Activated CD4-positive, alpha-beta T cell treated with anti-CD3 and anti-CD28 coated beads, Interleukin-2, amount 10 ng/mL, durations not matched to agents 24 days and 14 days (primary cell): ENCODE results near the gene SMPD1. TPM values are rescaled to one million over a fixed set of nuclear protein-coding genes. Genes with fewer than 3 reads are reported as not detected.

ENCODE experiments used
- DNase-seq: peaks from one replicate; pipeline ENCODE4 v3.0.0; 2022
- H3K27ac Mint-ChIP-seq: one replicate; pipeline ENCODE4 v1.8.0; 2022; ENCODE audit warnings: mild to moderate bottlenecking, mixed read lengths
- H3K27me3 Mint-ChIP-seq: one replicate; pipeline ENCODE4 v1.8.0; 2022; ENCODE audit warnings: mixed read lengths
- H3K36me3 Mint-ChIP-seq: one replicate; pipeline ENCODE4 v1.8.0; 2022; ENCODE audit warnings: low read depth, mild to moderate bottlenecking, mixed read lengths
- H3K4me1 Mint-ChIP-seq: one replicate; pipeline ENCODE4 v1.8.0; 2021; ENCODE audit warnings: mixed read lengths
- H3K4me3 Mint-ChIP-seq: one replicate; pipeline ENCODE4 v1.8.0; 2022; ENCODE audit warnings: mild to moderate bottlenecking, moderate library complexity, mixed read lengths
- H3K9me3 Mint-ChIP-seq: one replicate; pipeline ENCODE4 v1.8.0; 2021; ENCODE audit warnings: mixed read lengths
- intact Hi-C: fragments of 100-400 bp; cut with micrococcal nuclease; formaldehyde crosslinking; loops from one replicate; pipeline ENCODE4 v1.15.1; 2023
- total RNA-seq: library from RNA; stranded (reverse); gene quantifications from 2 replicates; pipeline ENCODE4 v1.2.3, GENCODE V29; 2022

The SMPD1 gene
- total RNA-seq, 1 donor from 2014 or later: 10.0 TPM

DNA sequence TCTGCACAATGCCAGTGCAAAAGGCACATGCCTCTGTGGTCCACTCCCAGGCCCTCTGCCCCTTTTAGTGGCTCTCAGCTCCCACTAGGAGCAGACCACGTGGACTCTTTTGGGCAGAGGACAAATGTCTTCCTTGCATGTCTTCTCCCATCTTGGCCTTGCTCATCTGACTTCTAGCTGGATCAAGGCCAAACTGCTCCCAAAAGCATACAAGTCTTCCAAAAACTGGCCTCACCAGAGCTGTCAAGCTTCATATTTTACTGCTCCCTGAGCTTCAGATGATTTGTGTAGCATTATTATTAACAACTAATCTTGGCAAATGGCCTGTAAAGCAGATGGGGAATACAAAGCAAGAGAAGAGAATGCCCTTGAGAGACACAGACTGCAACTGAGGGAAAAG is 6.9 kb downstream of the SMPD1 start:
- Mint-ChIP-seq H3K36me3 (peaks cover 61% of the 10 kb centered on the region), H3K4me3 (no peak overlapping the region), H3K27ac (no peak overlapping the region), H3K4me1 (peaks cover 22% of the 10 kb centered on the region), H3K9me3 (no peaks in the 10 kb centered on the region), H3K27me3 (no peaks in the 10 kb centered on the region)
- intact Hi-C loops: no loop called here
- DNase-seq: peak; percentile 54

DNA sequence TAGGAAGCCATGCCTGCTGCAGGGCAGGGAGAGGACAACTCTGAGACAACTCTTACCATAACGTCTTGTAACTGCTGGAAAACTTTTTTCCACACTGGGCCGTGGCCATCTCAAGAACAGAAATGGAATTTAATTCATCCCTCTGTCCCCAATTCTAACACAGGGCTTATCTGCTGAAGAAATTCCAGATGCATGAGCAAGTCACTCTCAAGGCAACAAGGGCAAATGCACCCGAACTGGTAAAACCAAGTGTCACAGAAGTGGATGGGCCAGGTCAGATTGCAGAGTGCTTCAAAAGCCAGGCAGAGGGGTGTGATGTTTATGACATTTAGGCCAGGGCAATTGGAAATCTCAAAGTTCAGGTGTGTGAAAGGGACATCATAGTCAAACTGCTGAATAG is 7.4 kb downstream of the SMPD1 start:
- Mint-ChIP-seq H3K27me3 (no peaks in the 10 kb centered on the region), H3K4me3 (no peak overlapping the region), H3K36me3 (peaks cover 61% of the 10 kb centered on the region), H3K27ac (no peak overlapping the region), H3K9me3 (no peaks in the 10 kb centered on the region), H3K4me1 (peaks cover 26% of the 10 kb centered on the region)
- intact Hi-C loops: no loop called here
- no peak for DNase-seq

GRCh38 chr11:6400431-6401345 is 10.4 kb downstream of the SMPD1 start:
- intact Hi-C loops: loop anchor here (5.0 kb wide), 2 partner anchors 37 to 282 kb away; partner anchors contain the start of gene MRPL17
- H3K36me3 Mint-ChIP-seq: peaks cover 46% of the 10 kb centered on the region
- H3K4me1 Mint-ChIP-seq: peaks cover 45% of the 10 kb centered on the region
- H3K9me3 Mint-ChIP-seq: no peaks in the 10 kb centered on the region
- no peaks in the 10 kb centered on the region for H3K27me3 Mint-ChIP-seq
- H3K4me3 Mint-ChIP-seq: peak overlapping the region; percentile 24
- no peak for DNase-seq
- no peak overlapping the region for H3K27ac Mint-ChIP-seq

DNA sequence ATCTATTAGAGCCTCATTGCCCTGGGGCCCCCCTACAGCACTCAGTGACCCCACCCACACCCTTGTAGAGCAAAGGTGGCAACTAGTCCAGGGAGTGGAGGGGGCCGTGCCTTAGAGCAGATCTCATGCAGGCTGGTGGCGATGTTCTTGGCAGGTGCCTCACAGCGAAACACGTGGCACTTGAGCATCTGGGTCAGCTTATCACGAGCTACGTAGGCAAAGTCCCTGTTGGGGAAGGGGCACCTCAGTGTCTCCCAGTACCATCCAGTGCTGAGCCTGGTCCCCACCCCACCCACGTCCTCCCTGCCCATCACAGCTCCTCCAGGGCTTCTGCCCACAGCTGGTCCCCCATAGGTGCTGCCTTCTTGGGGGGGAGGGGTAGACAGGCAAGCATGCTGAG is 11.2 kb downstream of the SMPD1 start:
- peaks cover 49% of the 10 kb centered on the region for H3K4me1 Mint-ChIP-seq
- no peak overlapping the region for H3K4me3 Mint-ChIP-seq
- peaks cover 41% of the 10 kb centered on the region for H3K36me3 Mint-ChIP-seq
- intact Hi-C loops: loop anchor here (5.0 kb wide), 2 partner anchors 36 to 281 kb away; partner anchors contain the start of gene MRPL17
- H3K9me3 Mint-ChIP-seq: no peaks in the 10 kb centered on the region
- H3K27me3 Mint-ChIP-seq: no peaks in the 10 kb centered on the region
- H3K27ac Mint-ChIP-seq: peak overlapping the region; percentile 96
- no peak for DNase-seq

GRCh38 chr11:6402061-6402470 is 11.8 kb downstream of the SMPD1 start:
- Mint-ChIP-seq H3K9me3 (no peaks in the 10 kb centered on the region), H3K27ac (peak overlapping the region; percentile 96), H3K36me3 (peaks cover 38% of the 10 kb centered on the region), H3K27me3 (no peaks in the 10 kb centered on the region), H3K4me1 (peaks cover 55% of the 10 kb centered on the region), H3K4me3 (peak overlapping the region; percentile 85)
- DNase-seq: peak; percentile 80
- intact Hi-C loops: loop anchor here (1.0 to 5.0 kb wide), 5 partner anchors 11 to 280 kb away; partner anchors contain the start of genes MRPL17 and SMPD1

DNA sequence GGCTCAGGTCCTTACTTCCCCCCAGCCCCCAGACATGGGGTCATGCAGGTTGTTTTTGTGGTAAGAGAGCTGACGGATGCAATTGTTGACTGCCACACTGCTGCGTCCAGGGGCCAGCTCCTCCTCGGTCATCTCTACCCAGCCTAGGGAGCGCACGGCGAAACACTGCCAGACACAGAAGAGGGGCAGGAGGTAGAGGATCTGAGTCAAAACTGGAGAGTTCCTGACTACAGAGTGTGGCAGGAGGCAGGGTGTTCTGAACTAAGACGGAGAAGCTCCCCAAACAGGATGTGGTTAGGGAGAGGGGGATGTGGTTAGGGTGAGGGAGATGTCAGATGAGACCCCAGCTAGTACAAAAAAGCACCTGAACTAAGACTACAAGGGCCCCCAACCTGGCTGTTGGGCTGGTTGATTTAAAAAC is 12.3 kb downstream of the SMPD1 start:
- H3K9me3 Mint-ChIP-seq: no peaks in the 10 kb centered on the region
- peak; percentile 95 for DNase-seq
- intact Hi-C loops: loop anchor here (1.0 to 5.0 kb wide), 5 partner anchors 11 to 280 kb away; partner anchors contain the start of genes MRPL17 and SMPD1
- peaks cover 57% of the 10 kb centered on the region for H3K4me1 Mint-ChIP-seq
- H3K36me3 Mint-ChIP-seq: peaks cover 33% of the 10 kb centered on the region
- H3K4me3 Mint-ChIP-seq: peak overlapping the region; percentile 85
- H3K27me3 Mint-ChIP-seq: no peaks in the 10 kb centered on the region
- H3K27ac Mint-ChIP-seq: peak overlapping the region; percentile 96

DNA sequence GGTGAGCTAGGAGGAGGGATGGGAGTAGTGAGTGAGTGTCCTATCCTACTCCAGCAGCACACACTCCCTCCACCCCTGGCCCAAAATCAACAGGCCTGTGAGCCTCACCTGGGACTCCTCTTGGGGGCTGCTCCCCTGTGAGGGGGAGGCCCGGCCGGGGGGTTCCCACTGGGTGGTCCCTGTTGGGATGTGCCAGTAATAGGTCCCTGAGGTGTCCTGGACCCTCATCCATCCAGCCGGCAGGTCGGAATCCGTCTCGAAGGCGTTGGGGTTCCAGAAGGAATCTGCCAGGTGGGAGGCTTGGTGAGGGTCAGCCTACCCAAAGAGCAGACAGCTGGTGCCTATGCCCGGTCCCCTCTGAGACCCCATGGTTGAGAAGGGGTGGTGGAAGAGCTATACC is 13.3 kb downstream of the SMPD1 start:
- DNase-seq: no peak
- peak overlapping the region; percentile 96 for H3K27ac Mint-ChIP-seq
- peaks cover 27% of the 10 kb centered on the region for H3K36me3 Mint-ChIP-seq
- no peaks in the 10 kb centered on the region for H3K27me3 Mint-ChIP-seq
- peak overlapping the region; percentile 85 for H3K4me3 Mint-ChIP-seq
- intact Hi-C loops: loop anchor here (5.0 kb wide), 2 partner anchors 34 to 279 kb away; partner anchors contain the start of gene MRPL17
- H3K9me3 Mint-ChIP-seq: no peaks in the 10 kb centered on the region
- H3K4me1 Mint-ChIP-seq: peaks cover 60% of the 10 kb centered on the region

GRCh38 chr11:6404342-6405051 is 14.2 kb downstream of the SMPD1 start:
- Mint-ChIP-seq H3K4me1 (peaks cover 61% of the 10 kb centered on the region), H3K4me3 (peak overlapping the region; percentile 26), H3K9me3 (no peaks in the 10 kb centered on the region), H3K36me3 (peaks cover 24% of the 10 kb centered on the region), H3K27ac (no peak overlapping the region), H3K27me3 (no peaks in the 10 kb centered on the region)
- intact Hi-C loops: loop anchor here (5.0 kb wide), 2 partner anchors 33 to 278 kb away; partner anchors contain the start of gene MRPL17
- DNase-seq: peak; percentile 61

DNA sequence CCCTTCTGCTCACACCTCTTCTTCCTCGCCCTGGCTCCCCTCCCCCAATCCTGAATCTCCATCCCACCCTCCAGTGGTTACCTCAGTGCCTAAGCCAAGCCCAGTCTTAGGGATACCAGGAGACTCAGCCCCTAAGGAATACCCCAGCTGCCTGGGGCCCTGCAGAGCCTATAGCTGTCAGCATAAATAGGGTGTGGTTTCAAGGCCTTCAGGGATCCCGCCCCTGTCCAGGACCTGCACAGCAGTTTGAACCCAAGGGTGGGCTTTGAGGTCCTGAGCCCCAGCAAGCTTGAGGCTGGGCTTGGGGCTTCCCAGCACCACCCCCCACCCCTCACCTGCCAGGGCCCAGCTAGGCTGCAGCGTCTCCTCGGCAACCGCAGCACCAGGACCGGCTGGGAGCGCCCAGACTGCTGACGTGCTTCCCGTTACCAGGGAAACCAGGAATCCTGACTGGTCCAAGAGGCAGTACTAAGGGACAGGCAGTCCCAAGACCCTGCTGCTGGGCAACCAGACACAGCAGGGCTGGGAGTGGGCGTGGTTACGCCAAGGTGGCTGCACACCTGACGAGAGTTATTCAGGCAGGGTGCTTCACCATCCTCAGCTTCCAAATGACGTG is 14.9 kb downstream of the SMPD1 start:
- Mint-ChIP-seq H3K36me3 (peaks cover 20% of the 10 kb centered on the region), H3K9me3 (no peaks in the 10 kb centered on the region), H3K4me1 (peaks cover 61% of the 10 kb centered on the region), H3K27me3 (no peaks in the 10 kb centered on the region), H3K4me3 (no peak overlapping the region), H3K27ac (no peak overlapping the region)
- DNase-seq: no peak
- intact Hi-C loops: no loop called here

DNA sequence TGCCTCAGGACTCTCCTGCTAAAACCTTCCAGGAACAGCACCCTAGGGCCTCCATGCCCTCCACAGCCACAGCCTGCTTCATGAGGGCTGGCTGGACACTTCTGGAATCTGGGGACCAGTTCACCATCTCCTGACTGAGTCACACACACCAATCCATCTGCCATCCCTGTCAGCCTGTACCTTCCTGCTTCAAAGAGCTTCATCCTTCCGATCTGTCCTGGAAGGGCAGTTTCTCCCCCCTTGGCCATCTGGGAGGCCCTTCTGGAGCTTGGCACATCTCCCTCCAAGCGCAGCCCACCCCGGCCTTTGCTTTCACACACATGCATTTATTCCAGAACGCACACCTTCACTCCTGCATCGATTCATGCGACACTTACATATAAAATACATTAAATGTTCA is 15.6 kb downstream of the SMPD1 start:
- Mint-ChIP-seq H3K4me3 (no peak overlapping the region), H3K9me3 (no peaks in the 10 kb centered on the region), H3K4me1 (peaks cover 61% of the 10 kb centered on the region), H3K36me3 (peaks cover 16% of the 10 kb centered on the region), H3K27ac (no peak overlapping the region), H3K27me3 (no peaks in the 10 kb centered on the region)
- DNase-seq: no peak
- intact Hi-C loops: no loop called here

GRCh38 chr11:6406370-6406769 is 16.1 kb downstream of the SMPD1 start:
- intact Hi-C loops: no loop called here
- Mint-ChIP-seq H3K27ac (no peak overlapping the region), H3K27me3 (no peaks in the 10 kb centered on the region), H3K36me3 (peaks cover 14% of the 10 kb centered on the region), H3K9me3 (no peaks in the 10 kb centered on the region), H3K4me1 (peaks cover 57% of the 10 kb centered on the region), H3K4me3 (no peak overlapping the region)
- DNase-seq: no peak

- Mint-ChIP-seq H3K9me3 (no peaks in the 10 kb centered on the region), H3K4me3 (no peak overlapping the region), H3K4me1 (peaks cover 30% of the 10 kb centered on the region), H3K27ac (no peak overlapping the region), H3K36me3 (peaks cover 16% of the 10 kb centered on the region), H3K27me3 (no peaks in the 10 kb centered on the region)
- DNase-seq: no peak
- intact Hi-C loops: loop anchor here (10.0 kb wide), 3 partner anchors 176 to 726 kb away; partner anchors contain the start of genes CNGA4, FHIP1B, ILK and RRP8
Observed at GRCh38 chr11:6410695-6411430, 20.6 kb downstream of the SMPD1 start.

DNA sequence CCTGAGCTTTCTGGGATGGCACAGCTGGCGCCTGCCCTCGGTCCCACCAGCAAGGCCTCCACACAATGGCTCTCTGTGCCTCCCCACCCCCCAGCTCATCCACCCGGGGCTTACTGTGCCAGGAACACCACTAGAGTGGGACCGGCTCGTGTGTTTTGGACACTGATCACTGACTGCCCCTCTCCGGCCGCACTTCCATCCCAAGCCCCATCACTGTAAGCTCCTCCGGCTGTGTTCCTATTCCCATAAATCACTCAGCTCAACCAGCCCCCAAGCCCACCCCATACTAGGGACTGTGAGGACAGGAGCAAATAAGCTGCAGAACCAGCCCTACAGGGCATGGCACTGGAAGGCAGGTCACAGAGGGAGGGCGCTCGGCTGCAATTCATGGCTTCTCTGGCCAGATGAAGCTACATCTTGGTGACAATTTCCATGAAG is 21.3 kb downstream of the SMPD1 start:
- Mint-ChIP-seq H3K9me3 (no peaks in the 10 kb centered on the region), H3K4me1 (peaks cover 22% of the 10 kb centered on the region), H3K4me3 (no peak overlapping the region), H3K36me3 (peaks cover 16% of the 10 kb centered on the region), H3K27me3 (no peaks in the 10 kb centered on the region), H3K27ac (no peak overlapping the region)
- DNase-seq: no peak
- intact Hi-C loops: loop anchor here (10.0 kb wide), 3 partner anchors 177 to 727 kb away; partner anchors contain the start of genes CNGA4, FHIP1B, ILK and RRP8
